Parathyroid adenoma (tissue), 2 donors: ENCODE data around the gene RASEF.

Source experiments
- H2AFZ ChIP-seq: fragments of 300-600 bp; sonication (generic); one replicate; pipeline ENCODE4 v1.7.0; 2017; ENCODE audit warnings: antibody characterized with exemption, mild to moderate bottlenecking
- H3K27ac ChIP-seq: fragments of 300-600 bp; sonication (generic); one replicate; pipeline ENCODE4 v1.7.0; 2017
- H3K27me3 ChIP-seq: fragments of 300-600 bp; sonication (generic); one replicate; pipeline ENCODE4 v1.7.0; 2017; ENCODE audit warnings: low read length; ENCODE audit not compliant: control insufficient read depth, insufficient read depth
- H3K36me3 ChIP-seq: fragments of 300-600 bp; sonication (generic); one replicate; pipeline ENCODE4 v1.7.0; 2017; ENCODE audit warnings: low read length; ENCODE audit not compliant: control insufficient read depth, insufficient read depth
- H3K4me1 ChIP-seq: fragments of 300-600 bp; sonication (generic); one replicate; pipeline ENCODE4 v1.7.0; 2017; ENCODE audit warnings: control low read depth
- H3K4me2 ChIP-seq: fragments of 300-600 bp; sonication (generic); one replicate; pipeline ENCODE4 v1.7.0; 2017; ENCODE audit warnings: low read length
- H3K4me3 ChIP-seq: fragments of 300-600 bp; sonication (generic); one replicate; pipeline ENCODE4 v1.7.0; 2017; ENCODE audit warnings: low read depth, low read length
- H3K79me2 ChIP-seq: fragments of 300-600 bp; sonication (generic); one replicate; pipeline ENCODE4 v1.7.0; 2017; ENCODE audit warnings: control low read depth
- H3K9ac ChIP-seq: fragments of 300-600 bp; sonication (generic); one replicate; pipeline ENCODE4 v1.7.0; 2017; ENCODE audit warnings: mild to moderate bottlenecking
- H3K9me3 ChIP-seq: fragments of 300-600 bp; sonication (generic); one replicate; pipeline ENCODE4 v1.7.0; 2017; ENCODE audit warnings: low read length; ENCODE audit not compliant: control insufficient read depth
- CTCF ChIP-seq: fragments of 300-600 bp; sonication (generic); IDR thresholded peaks from one replicate; pipeline ENCODE4 v1.7.0; 2017; ENCODE audit warnings: antibody characterized with exemption, mild to moderate bottlenecking
- donor health status: primary hyperparathyroidism.

The RASEF gene

GRCh38 chr9:83066771-83067170 lies 3.8 kb upstream of the RASEF start:
- Histone ChIP-seq H3K4me3 (no peak overlapping the region), H2AFZ (no peak overlapping the region), H3K36me3 (no peaks in the 10 kb centered on the region), H3K27me3 (no peaks in the 10 kb centered on the region), H3K79me2 (no peaks in the 10 kb centered on the region), H3K9ac (no peak overlapping the region), H3K27ac (no peak overlapping the region), H3K4me2 (no peak overlapping the region), H3K9me3 (no peaks in the 10 kb centered on the region), H3K4me1 (no peaks in the 10 kb centered on the region)
- TF ChIP-seq CTCF, result no peak

GRCh38 chr9:83065233-83065632 lies 2.3 kb upstream of the RASEF start:
- H3K4me1 ChIP-seq, result no peaks in the 10 kb centered on the region
- H3K36me3 ChIP-seq, result no peaks in the 10 kb centered on the region
- no peaks in the 10 kb centered on the region for H3K27me3 ChIP-seq
- H2AFZ ChIP-seq, result no peak overlapping the region
- H3K27ac ChIP-seq, result no peak overlapping the region
- H3K4me2 ChIP-seq, result no peak overlapping the region
- H3K9ac ChIP-seq, result no peak overlapping the region
- no peaks in the 10 kb centered on the region for H3K9me3 ChIP-seq
- TF ChIP-seq CTCF, result no peak
- H3K79me2 ChIP-seq, result no peaks in the 10 kb centered on the region
- no peak overlapping the region for H3K4me3 ChIP-seq

DNA sequence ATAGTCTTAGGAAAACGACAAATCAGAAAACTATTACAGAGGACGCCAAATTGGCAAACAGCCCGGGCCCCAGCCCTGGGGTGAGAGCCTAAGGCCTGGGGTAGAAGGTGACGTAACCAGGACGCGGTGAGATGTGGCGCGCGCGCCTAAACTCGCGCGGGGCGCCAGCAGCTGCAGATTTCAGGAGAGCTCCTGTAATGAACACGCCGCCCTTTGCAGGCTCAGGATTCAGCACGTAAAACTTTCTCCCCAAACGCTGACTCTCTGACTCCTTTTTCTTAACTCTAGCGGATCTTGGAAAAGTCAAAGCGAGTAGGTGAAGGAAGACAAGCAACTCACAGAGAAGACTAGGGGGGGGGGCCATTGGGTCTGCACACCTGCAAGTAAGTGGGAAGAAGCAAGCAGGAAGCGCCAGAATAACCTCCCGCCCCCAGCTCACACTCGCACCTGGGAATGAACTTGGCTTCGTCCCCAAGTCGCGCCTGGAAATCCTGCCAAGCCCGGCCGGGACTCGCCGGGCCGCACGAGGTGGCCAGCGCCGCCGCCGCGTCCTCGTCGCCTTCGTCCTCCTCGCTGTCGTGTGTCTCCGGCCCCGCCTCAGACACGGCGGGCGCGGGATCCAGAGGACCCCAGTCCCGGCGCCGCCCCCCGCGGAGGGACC lies 822 bp downstream of the RASEF start:
- H3K79me2 ChIP-seq, result no peaks in the 10 kb centered on the region
- H3K27me3 ChIP-seq, result no peaks in the 10 kb centered on the region
- peak overlapping the region; percentile 66 for H2AFZ ChIP-seq
- no peaks in the 10 kb centered on the region for H3K9me3 ChIP-seq
- no peak overlapping the region for H3K9ac ChIP-seq
- peak overlapping the region; percentile 50 for H3K4me3 ChIP-seq
- H3K27ac ChIP-seq, result no peak overlapping the region
- peak overlapping the region; percentile 77 for H3K4me2 ChIP-seq
- no peaks in the 10 kb centered on the region for H3K4me1 ChIP-seq
- TF ChIP-seq CTCF, result no peak
- H3K36me3 ChIP-seq, result no peaks in the 10 kb centered on the region

DNA sequence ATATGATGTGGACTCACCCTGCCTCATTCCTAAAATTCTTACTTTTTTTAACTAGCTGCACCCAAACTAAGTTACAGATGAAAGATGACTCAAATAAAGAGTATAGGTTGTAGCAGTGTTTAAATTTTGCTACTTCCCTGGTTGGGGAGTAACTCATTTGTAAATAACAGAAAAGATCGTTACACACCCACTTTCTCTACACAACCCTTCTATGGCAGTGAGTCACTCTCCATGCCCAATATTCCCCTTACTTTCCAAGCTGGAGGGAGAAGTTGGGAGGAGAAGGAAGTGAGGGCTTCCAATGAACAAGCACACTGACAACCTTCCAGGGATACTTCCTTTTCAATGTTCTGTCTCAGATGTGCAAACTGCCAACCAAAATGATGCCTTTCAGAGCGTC lies 1.9 kb downstream of the RASEF start:
- no peaks in the 10 kb centered on the region for H3K36me3 ChIP-seq
- H3K27ac ChIP-seq, result no peak overlapping the region
- H3K4me2 ChIP-seq, result no peak overlapping the region
- no peak overlapping the region for H3K9ac ChIP-seq
- H3K27me3 ChIP-seq, result no peaks in the 10 kb centered on the region
- TF ChIP-seq CTCF, result no peak
- no peaks in the 10 kb centered on the region for H3K4me1 ChIP-seq
- H3K79me2 ChIP-seq, result no peaks in the 10 kb centered on the region
- H3K9me3 ChIP-seq, result no peaks in the 10 kb centered on the region
- no peak overlapping the region for H2AFZ ChIP-seq
- no peak overlapping the region for H3K4me3 ChIP-seq

DNA sequence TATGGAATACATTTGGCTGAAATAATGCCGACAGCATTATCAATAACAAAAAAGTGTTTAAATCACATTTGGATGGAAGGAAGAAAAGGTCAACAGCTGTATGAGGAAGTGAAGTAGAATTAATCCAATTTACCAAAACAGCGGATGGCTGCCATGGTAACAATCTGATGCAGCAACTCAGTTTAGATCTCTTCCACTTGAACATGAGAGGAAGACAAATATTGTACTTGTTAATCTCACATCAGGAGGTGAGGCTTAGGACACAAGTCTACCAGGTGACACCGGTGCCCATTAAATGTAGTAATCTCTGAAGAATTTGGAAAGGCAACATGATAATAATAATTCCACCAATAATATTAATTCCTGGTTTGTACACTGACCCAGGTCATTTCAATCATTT lies 2.4 kb downstream of the RASEF start:
- Histone ChIP-seq H3K4me1 (no peaks in the 10 kb centered on the region), H3K4me2 (no peak overlapping the region), H3K9me3 (no peaks in the 10 kb centered on the region), H3K79me2 (no peaks in the 10 kb centered on the region), H3K9ac (no peak overlapping the region), H3K27me3 (no peaks in the 10 kb centered on the region), H3K36me3 (no peaks in the 10 kb centered on the region), H3K27ac (no peak overlapping the region), H2AFZ (no peak overlapping the region), H3K4me3 (no peak overlapping the region)
- TF ChIP-seq CTCF, result no peak
